ENCODE results near the gene OR4L1.
"Not testable (repeated sequence)": the region's sequence is repeated elsewhere in the genome, so short reads cannot be mapped to it uniquely, and the experiment has no call there.

OR4L1 gene

GRCh38 chr14:20059745-20060144 lies at the start of gene OR4L1:
Gene OR4L1, plus strand, starts transcription at chr14:20060045. Its CDS starts 0 bp downstream, at chr14:20060045.
- no peak for DNase-seq

- no peak for DNase-seq
Measured at GRCh38 chr14:20019257-20019865, 40.5 kb upstream of the OR4L1 start, which contains the start of gene OR4K14. Gene OR4K14, minus strand, starts transcription at chr14:20019307. Its CDS starts 4,114 bp downstream, at chr14:20015193.

- no peak for DNase-seq
Measured at GRCh38 chr14:20031058-20031457, 28.8 kb upstream of the OR4L1 start.

- no peak for DNase-seq
Measured at GRCh38 chr14:20035449-20035848, 24.4 kb upstream of the OR4L1 start.

- no peak for DNase-seq
Measured at GRCh38 chr14:20035938-20036337, 23.9 kb upstream of the OR4L1 start, which contains the start of gene OR4K13. Gene OR4K13, minus strand, starts transcription at chr14:20036038. Its CDS starts 1,280 bp downstream, at chr14:20034758.

- DNase-seq = no peak
Measured at GRCh38 chr14:20044243-20044642, 15.6 kb upstream of the OR4L1 start.

GRCh38 chr14:20048202-20048601 lies 11.6 kb upstream of the OR4L1 start:
- no peak for DNase-seq

- no peak for DNase-seq
Measured at GRCh38 chr14:20092050-20092449, 32.2 kb downstream of the OR4L1 start.

GRCh38 chr14:20093442-20093841 lies 33.6 kb downstream of the OR4L1 start:
- no peak for DNase-seq

- not testable (repeated sequence) for DNase-seq
Measured at GRCh38 chr14:20098926-20099770, 39.3 kb downstream of the OR4L1 start.

- no peak for DNase-seq
Measured at GRCh38 chr14:20110438-20110837, 50.6 kb downstream of the OR4L1 start, which contains the start of gene OR4K17. Gene OR4K17, plus strand, starts transcription at chr14:20110739. Its CDS starts 6,761 bp downstream, at chr14:20117500.

Data from activated T-cell treated with anti-CD3 and anti-CD28 coated beads, Interleukin-2, amount 50 U/mL, for 1 hour (primary cell).